Testis (tissue), 2 donors: ENCODE measurements around the gene KCNMB4.

Experiments
- CTCF ChIP-seq, 3 experiments: fragments of 450-650 bp in 2 of 3; fragments of 200-600 bp in 1 of 3; sonication (generic) in 1 of 3; IDR thresholded peaks; one replicate each; pipeline ENCODE4 v1.5.1; 2016 to 2019; ENCODE audit warnings: antibody characterized with exemption in 3 of 3, mild to moderate bottlenecking in 2 of 3, moderate library complexity in 1 of 3
- POLR2A ChIP-seq: fragments of 450-650 bp; IDR thresholded peaks from one replicate; pipeline ENCODE4 v1.6.1; 2017; ENCODE audit warnings: antibody characterized with exemption, mild to moderate bottlenecking, moderate library complexity

- TF ChIP-seq CTCF (IDR thresholded peaks at IDR 0.05) (no peak), POLR2A (no peak)
These were observed 51.0 kb downstream of the KCNMB4 start for GRCh38 chr12:70417121-70417520.
